ENCODE results near the gene CHCHD6. TPM values are rescaled to one million over a fixed set of nuclear protein-coding genes. Genes with fewer than 3 reads are reported as not detected.

The CHCHD6 gene
- total RNA-seq, 4 donors from 2014 or later = 30.3 to 46.5 (median 33.6) TPM

DNA sequence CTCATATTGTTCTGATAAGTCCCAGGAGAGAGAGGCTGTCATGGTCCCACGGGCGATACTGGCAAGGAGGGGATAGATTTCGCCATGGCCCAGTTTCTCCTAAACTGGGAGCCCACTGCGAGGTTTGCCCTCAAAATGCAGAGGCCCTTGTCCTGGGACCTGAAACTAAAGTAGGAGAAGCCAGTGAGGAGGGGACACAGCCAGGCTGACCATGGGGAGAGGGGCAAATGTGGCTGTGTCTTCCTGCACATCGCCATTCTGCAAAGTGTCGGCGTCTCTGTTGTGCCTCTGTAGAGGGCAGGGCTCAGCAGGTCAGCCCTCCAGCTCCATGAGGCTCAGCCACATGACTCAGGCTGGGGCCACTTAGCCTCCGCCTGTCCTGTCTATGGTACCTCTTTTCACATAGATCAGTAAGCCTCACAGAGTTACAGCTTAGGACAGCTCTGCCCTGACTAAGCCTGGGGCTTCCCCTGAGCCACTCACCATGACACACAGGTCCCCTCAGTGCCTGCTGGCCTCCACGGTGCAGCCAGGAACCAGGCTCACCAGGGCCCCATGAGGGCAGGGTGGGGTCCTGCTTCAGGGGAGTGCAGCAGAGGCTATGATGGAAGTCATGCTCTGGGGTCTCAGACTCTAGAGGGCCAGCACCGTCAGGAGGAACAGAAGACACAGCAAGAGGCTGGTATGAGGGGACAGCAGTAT, 250.3 kb downstream of the CHCHD6 start:
- TF ChIP-seq EP300 (IDR thresholded peaks at IDR 0.05) = no peak
- TF ChIP-seq, protein P1, sequence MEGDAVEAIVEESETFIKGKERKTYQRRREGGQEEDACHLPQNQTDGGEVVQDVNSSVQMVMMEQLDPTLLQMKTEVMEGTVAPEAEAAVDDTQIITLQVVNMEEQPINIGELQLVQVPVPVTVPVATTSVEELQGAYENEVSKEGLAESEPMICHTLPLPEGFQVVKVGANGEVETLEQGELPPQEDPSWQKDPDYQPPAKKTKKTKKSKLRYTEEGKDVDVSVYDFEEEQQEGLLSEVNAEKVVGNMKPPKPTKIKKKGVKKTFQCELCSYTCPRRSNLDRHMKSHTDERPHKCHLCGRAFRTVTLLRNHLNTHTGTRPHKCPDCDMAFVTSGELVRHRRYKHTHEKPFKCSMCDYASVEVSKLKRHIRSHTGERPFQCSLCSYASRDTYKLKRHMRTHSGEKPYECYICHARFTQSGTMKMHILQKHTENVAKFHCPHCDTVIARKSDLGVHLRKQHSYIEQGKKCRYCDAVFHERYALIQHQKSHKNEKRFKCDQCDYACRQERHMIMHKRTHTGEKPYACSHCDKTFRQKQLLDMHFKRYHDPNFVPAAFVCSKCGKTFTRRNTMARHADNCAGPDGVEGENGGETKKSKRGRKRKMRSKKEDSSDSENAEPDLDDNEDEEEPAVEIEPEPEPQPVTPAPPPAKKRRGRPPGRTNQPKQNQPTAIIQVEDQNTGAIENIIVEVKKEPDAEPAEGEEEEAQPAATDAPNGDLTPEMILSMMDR (IDR thresholded peaks at IDR 0.05) = no peak
- TF ChIP-seq POLR2A (IDR thresholded peaks at IDR 0.05) = no peak

DNA sequence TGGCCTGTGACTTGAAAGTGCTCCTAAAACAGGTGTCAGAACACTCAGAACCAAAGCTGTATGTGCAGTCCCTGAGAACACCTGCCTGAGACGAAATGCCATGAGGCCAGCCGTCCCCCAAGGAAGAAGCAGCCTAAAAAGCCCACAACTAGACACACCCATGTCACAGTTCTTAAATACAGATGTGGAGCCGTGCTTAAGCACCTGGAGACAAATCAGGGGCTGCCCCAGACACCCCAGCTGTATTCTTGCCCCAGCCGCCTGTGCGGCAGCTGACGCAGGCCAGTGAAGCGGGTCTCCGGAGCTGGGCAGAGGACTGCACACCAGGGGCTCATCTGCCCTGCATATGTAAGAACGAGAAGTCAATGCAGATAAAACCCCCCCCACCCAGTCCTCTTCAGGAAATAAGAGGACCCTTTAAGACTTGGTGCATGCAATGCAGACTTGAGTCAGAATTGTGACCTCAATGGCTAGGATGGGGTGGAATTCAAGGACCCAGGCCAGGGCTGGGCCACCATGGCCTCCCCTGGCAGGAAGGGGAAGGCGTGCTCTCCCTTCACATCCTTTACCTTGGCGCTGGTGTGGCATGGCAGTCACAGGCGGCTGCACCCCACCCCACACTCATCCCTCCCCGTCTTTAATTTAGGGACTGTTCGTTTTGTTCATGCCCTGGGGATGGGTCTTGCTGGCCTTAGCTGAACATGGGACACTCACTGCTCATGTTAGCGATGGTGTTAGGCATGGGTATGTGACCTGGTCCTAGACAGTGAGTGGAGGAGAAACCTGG, 251.2 kb downstream of the CHCHD6 start:
- TF ChIP-seq POLR2A (IDR thresholded peaks at IDR 0.05) (no peak), EP300 (IDR thresholded peaks at IDR 0.05) (no peak)
- TF ChIP-seq, protein P1 (IDR thresholded peaks at IDR 0.05) = no peak
- H3K36me3 ChIP-seq = peaks cover 0 to 36% (median 0%) of the 10 kb centered on the region in 3 donors
- no peaks in the 10 kb centered on the region for H3K27me3 ChIP-seq
- H3K9me3 ChIP-seq = no peaks in the 10 kb centered on the region
- H3K4me3 ChIP-seq = no peak overlapping the region
- DNase-seq (ENCODE audit: low spot score in 2 of 2) = no peak
- WGBS, 2 donors = 93% methylated on average over 15 of the region's 15 CpGs
- H3K4me1 ChIP-seq = peaks cover 0 to 2% (median 0%) of the 10 kb centered on the region in 4 donors
- H3K27ac ChIP-seq = no peak overlapping the region

More for the DNA sequence above, 250.3 kb downstream of the CHCHD6 start:
- Histone ChIP-seq H3K4me3 (no peak overlapping the region), H3K36me3 (peaks cover 0 to 39% (median 0%) of the 10 kb centered on the region in 3 donors), H3K9me3 (no peaks in the 10 kb centered on the region), H3K27ac (no peak overlapping the region), H3K4me1 (no peaks in the 10 kb centered on the region), H3K27me3 (no peaks in the 10 kb centered on the region)
- no peak for DNase-seq (ENCODE audit: low spot score in 2 of 2)
- WGBS, 2 donors = 83 to 84% methylated on average over 8 to 10 of the region's 10 CpGs

DNA sequence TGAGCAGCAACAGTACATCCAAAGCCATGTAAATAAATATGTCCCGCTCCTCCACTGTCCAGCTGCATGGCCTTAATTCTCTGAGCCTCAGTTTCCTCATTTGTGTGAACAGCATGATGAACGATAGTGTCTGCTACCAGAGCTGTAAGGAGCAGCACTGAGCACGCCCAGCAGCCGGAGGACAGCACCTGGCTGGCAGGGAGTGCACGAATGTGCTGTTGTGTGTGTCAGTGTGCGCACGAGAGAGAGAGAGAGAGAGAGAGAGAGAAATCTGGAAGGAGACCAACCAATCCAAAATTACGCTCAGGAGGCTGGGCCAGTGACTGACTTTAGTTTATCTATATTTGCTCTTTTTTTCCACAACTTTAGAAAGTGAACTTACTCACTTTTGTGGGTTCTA, 252.3 kb downstream of the CHCHD6 start:
- H3K4me3 ChIP-seq = no peak overlapping the region
- TF ChIP-seq, protein P1 (IDR thresholded peaks at IDR 0.05) = no peak
- TF ChIP-seq POLR2A (IDR thresholded peaks at IDR 0.05) (no peak), EP300 (IDR thresholded peaks at IDR 0.05) (no peak)
- 67 to 72% methylated on average over 8 of the region's 8 CpGs for WGBS, 2 donors
- no peak overlapping the region for H3K27ac ChIP-seq
- peaks cover 0 to 38% (median 0%) of the 10 kb centered on the region in 3 donors for H3K36me3 ChIP-seq
- H3K9me3 ChIP-seq = no peaks in the 10 kb centered on the region
- H3K4me1 ChIP-seq = peaks cover 0 to 14% (median 9%) of the 10 kb centered on the region in 4 donors
- DNase-seq (ENCODE audit: low spot score in 2 of 2) = no peak
- H3K27me3 ChIP-seq = no peaks in the 10 kb centered on the region

DNA sequence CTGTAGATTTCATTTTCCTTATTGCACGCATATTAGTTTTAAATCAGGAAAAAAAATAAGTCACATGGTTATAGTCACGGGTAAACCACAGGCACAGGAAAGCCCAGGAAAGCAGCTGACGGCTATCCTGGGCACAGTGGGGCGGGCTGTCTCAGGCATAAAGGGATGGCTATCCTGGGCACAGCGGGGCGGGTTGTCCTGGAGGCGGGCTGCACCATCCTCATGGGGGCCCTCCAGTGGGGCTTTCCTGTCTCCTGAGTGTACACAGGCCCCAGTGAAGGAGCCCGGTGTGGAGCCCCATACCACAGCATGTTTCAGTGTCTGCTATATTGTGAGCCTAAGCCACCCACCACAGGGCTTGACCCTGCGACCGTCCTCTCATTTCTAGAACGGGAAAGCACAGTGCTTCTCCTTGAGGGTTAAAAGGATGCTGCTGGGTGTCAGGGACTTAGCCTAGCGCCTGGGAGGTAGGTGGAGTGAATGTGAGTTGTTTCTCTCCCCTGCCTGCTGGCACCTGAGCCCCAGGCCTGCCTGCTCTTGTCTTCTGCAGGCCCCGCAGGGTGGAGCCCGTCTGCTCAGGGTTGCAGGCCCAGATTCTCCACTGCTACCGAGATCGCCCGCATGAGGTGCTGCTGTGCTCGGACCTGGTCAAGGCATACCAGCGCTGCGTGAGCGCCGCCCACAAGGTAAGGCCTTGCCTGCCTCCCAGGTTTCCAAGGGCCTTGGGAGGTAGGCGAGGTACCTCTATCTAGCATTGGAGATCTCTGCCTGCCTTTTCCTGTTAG, 253.0 kb downstream of the CHCHD6 start:
- Histone ChIP-seq H3K9me3 (no peaks in the 10 kb centered on the region), H3K4me3 (no peak overlapping the region), H3K36me3 (peaks cover 0 to 38% (median 0%) of the 10 kb centered on the region in 3 donors), H3K27ac (no peak overlapping the region), H3K27me3 (no peaks in the 10 kb centered on the region), H3K4me1 (peaks cover 0 to 21% (median 15%) of the 10 kb centered on the region in 4 donors)
- WGBS, 2 donors = 79 to 80% methylated on average over 19 to 23 of the region's 23 CpGs
- no peak for DNase-seq (ENCODE audit: low spot score in 2 of 2)
- no peak for TF ChIP-seq EP300 (IDR thresholded peaks at IDR 0.05)
- TF ChIP-seq POLR2A (IDR thresholded peaks at IDR 0.05) = no peak
- TF ChIP-seq, protein P1 (IDR thresholded peaks at IDR 0.05) = no peak
